Neural cell (in vitro differentiated cells): ENCODE data around the gene CAP2. TPM values are rescaled to one million over a fixed set of nuclear protein-coding genes. Genes with fewer than 3 reads are reported as not detected.

ENCODE experiments used
- H2AFZ ChIP-seq: fragments of 200-600, 300-800 bp; sonication (generic), shearing (Covaris generic); 2 replicates; pipeline ENCODE4 v1.6.0; 2014; ENCODE audit warnings: low read depth, mild to moderate bottlenecking, antibody characterized with exemption, low read length, moderate library complexity
- H3F3A ChIP-seq: fragments of 200-600 bp; shearing (Covaris generic); 2 replicates; pipeline ENCODE4 v1.6.1; 2016; ENCODE audit warnings: mild to moderate bottlenecking, moderate library complexity, mixed read lengths, antibody characterized with exemption, low read length; ENCODE audit not compliant: insufficient read depth, poor library complexity, severe bottlenecking
- H3K27ac ChIP-seq: fragments of 200-600, 300-800 bp; sonication (generic), shearing (Covaris generic); 2 replicates; pipeline ENCODE4 v1.5.1; 2014; ENCODE audit warnings: mild to moderate bottlenecking, low read length, moderate library complexity
- H3K27me3 ChIP-seq: fragments of 300-800, 200-600 bp; sonication (generic), shearing (Covaris generic); 2 replicates; pipeline ENCODE4 v1.6.0; 2014; ENCODE audit warnings: mild to moderate bottlenecking, low read depth, low read length, moderate library complexity; ENCODE audit not compliant: insufficient read depth
- H3K36me3 ChIP-seq: fragments of 300-800, 200-600 bp; sonication (generic), shearing (Covaris generic); 2 replicates; pipeline ENCODE4 v1.5.1; 2014; ENCODE audit warnings: mild to moderate bottlenecking, antibody characterized with exemption, low read length, moderate library complexity; ENCODE audit not compliant: insufficient read depth
- H3K4me2 ChIP-seq: fragments of 300-800, 200-600 bp; sonication (generic), shearing (Covaris generic); 2 replicates; pipeline ENCODE4 v1.6.0; 2014; ENCODE audit warnings: mild to moderate bottlenecking, low read length
- H3K4me3 ChIP-seq: fragments of 300-800, 200-600 bp; sonication (generic), shearing (Covaris generic); 2 replicates; pipeline ENCODE4 v1.5.1; 2014; ENCODE audit warnings: mild to moderate bottlenecking, low read length, moderate library complexity
- H3K79me2 ChIP-seq: fragments of 200-600 bp; shearing (Covaris generic); replicated peaks from 2 replicates; pipeline ENCODE4 v1.6.0; 2014; ENCODE audit warnings: mild to moderate bottlenecking, low read length, moderate library complexity; ENCODE audit not compliant: insufficient read depth
- H3K9ac ChIP-seq: fragments of 300-800, 200-600 bp; sonication (generic), shearing (Covaris generic); 2 replicates; pipeline ENCODE4 v1.6.1; 2016; ENCODE audit warnings: mild to moderate bottlenecking, low read length, mixed read lengths
- H3K9me2 ChIP-seq: fragments of 200-600 bp; shearing (Covaris generic); 2 replicates; pipeline ENCODE4 v1.6.1; 2016; ENCODE audit warnings: mild to moderate bottlenecking, low read length, mixed read lengths; ENCODE audit not compliant: insufficient read depth
- H3K9me3 ChIP-seq: fragments of 200-600, 300-800 bp; sonication (generic), shearing (Covaris generic); 2 replicates; pipeline ENCODE4 v1.6.1; 2016; ENCODE audit warnings: mild to moderate bottlenecking, mixed run types, low read length, moderate library complexity, mixed read lengths
- H4K20me1 ChIP-seq: fragments of 200-600 bp; shearing (Covaris generic); 2 replicates; pipeline ENCODE4 v1.6.1; 2016; ENCODE audit warnings: mild to moderate bottlenecking, mixed run types; ENCODE audit not compliant: insufficient read depth
- CTCF ChIP-seq: fragments of 450-650 bp; IDR thresholded peaks from 2 replicates; pipeline ENCODE4 v1.5.1; 2014; ENCODE audit warnings: antibody characterized with exemption, mild to moderate bottlenecking, moderate library complexity; ENCODE audit not compliant: poor library complexity, severe bottlenecking
- EP300 ChIP-seq: fragments of 450-650 bp; conservative IDR thresholded peaks from 2 replicates; pipeline ENCODE4 v1.6.1; 2014; ENCODE audit warnings: antibody characterized with exemption, mild to moderate bottlenecking, moderate library complexity; ENCODE audit not compliant: poor library complexity, severe bottlenecking
- EZH2 ChIP-seq: fragments of 200-600, 300-800 bp; shearing (Covaris generic), sonication (generic); IDR thresholded peaks from 2 replicates; pipeline ENCODE4 v1.6.1; 2014; ENCODE audit warnings: antibody characterized with exemption, low read length, borderline replicate concordance, mild to moderate bottlenecking; ENCODE audit not compliant: insufficient read depth, poor library complexity, severe bottlenecking
- MXI1 ChIP-seq: fragments of 450-650 bp; conservative IDR thresholded peaks from 2 replicates; pipeline ENCODE4 v1.6.1; 2014; ENCODE audit warnings: antibody characterized with exemption, mild to moderate bottlenecking; ENCODE audit not compliant: poor library complexity, severe bottlenecking
- POLR2AphosphoS5 ChIP-seq: IDR thresholded peaks from 2 replicates; pipeline ENCODE4 v1.6.1; 2012
- RAD21 ChIP-seq: fragments of 450-650 bp; conservative IDR thresholded peaks from 2 replicates; pipeline ENCODE4 v1.6.1; 2014; ENCODE audit warnings: antibody characterized with exemption, mild to moderate bottlenecking, moderate library complexity
- REST ChIP-seq: IDR thresholded peaks from 2 replicates; pipeline ENCODE4 v1.6.1; 2012; ENCODE audit warnings: borderline replicate concordance
- SMC3 ChIP-seq: fragments of 450-650 bp; conservative IDR thresholded peaks from 2 replicates; pipeline ENCODE4 v1.6.1; 2014; ENCODE audit warnings: antibody characterized with exemption, mild to moderate bottlenecking, moderate library complexity; ENCODE audit not compliant: poor library complexity
- TAF1 ChIP-seq: IDR thresholded peaks from 2 replicates; pipeline ENCODE4 v1.6.1; 2012; ENCODE audit warnings: low read depth
- polyA plus RNA-seq: library from polyadenylated mRNA; depleted of rRNA; stranded (reverse); fragments of >200 nt; gene quantifications from 2 replicates; pipeline ENCODE4 v1.2.3, GENCODE V29; 2014

CAP2 gene
- polyA plus RNA-seq, 1 donor from 2014 or later: 13.4 TPM

GRCh38 chr6:17474289-17474688, 80.9 kb downstream of the CAP2 start:
- H3K4me3 ChIP-seq: no peak overlapping the region
- H3K9me3 ChIP-seq: no peaks in the 10 kb centered on the region
- no peaks in the 10 kb centered on the region for H3K36me3 ChIP-seq
- no peaks in the 10 kb centered on the region for H3F3A ChIP-seq
- TF ChIP-seq SMC3 (no peak), MXI1 (no peak), CTCF (no peak), RAD21 (no peak), EP300 (no peak), EZH2 (no peak), REST (no peak), POLR2AphosphoS5 (no peak), TAF1 (no peak)
- H4K20me1 ChIP-seq: no peaks in the 10 kb centered on the region
- no peak overlapping the region for H2AFZ ChIP-seq
- H3K9me2 ChIP-seq: no peaks in the 10 kb centered on the region
- no peak overlapping the region for H3K4me2 ChIP-seq
- no peaks in the 10 kb centered on the region for H3K27me3 ChIP-seq
- no peaks in the 10 kb centered on the region for H3K79me2 ChIP-seq
- no peak overlapping the region for H3K9ac ChIP-seq
- no peak overlapping the region for H3K27ac ChIP-seq

DNA sequence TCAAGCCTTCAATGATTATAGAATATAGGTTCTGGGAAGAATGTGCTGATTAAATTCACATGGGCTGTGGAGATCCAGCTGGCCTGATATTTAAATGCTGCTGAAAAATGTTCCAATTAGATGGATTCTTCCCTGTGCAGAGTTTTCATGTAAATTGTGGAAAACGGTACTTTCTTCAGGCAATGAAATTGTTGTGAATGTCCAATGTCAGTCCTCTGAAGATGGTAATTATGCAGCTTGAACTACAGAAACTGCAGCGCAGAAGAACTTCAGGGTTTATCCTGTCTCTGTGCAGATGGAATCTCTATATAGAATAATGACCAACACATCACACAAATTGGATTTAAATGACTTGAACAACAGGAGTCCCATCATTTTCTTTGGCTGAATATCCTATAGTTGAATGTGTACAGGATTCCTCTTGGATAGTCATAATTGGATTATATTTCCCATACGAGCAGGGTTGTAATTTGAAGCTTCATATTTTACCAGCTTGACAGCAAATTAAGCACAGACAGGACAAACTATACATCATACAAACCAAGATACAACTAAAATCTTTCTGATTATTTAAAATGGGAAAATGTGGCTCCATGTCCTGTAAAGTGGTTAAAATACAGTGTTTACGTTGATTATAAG, 82.3 kb downstream of the CAP2 start:
- Histone ChIP-seq H3K9ac (no peak overlapping the region), H3K9me2 (no peaks in the 10 kb centered on the region), H4K20me1 (no peaks in the 10 kb centered on the region), H3K27ac (no peak overlapping the region), H3K9me3 (no peaks in the 10 kb centered on the region), H3F3A (no peaks in the 10 kb centered on the region), H3K27me3 (no peaks in the 10 kb centered on the region), H3K4me3 (no peak overlapping the region), H3K4me2 (no peak overlapping the region), H2AFZ (no peak overlapping the region), H3K36me3 (no peaks in the 10 kb centered on the region), H3K79me2 (no peaks in the 10 kb centered on the region)
- TF ChIP-seq EP300 (no peak), EZH2 (no peak), SMC3 (no peak), RAD21 (no peak), POLR2AphosphoS5 (no peak), CTCF (no peak), MXI1 (no peak), REST (no peak), TAF1 (no peak)
